HL-60 (cell line): Measurements from ENCODE around the gene TLR9.

Experiments used
- DNase-seq, 2 experiments: peaks; one replicate each; pipeline ENCODE4 v3.0.0-alpha.2; 2010 to 2020; ENCODE audit warnings: low read depth in 1 of 2, low spot score in 1 of 2
- H3K27ac ChIP-seq: fragments of 250-450 bp; sonication (Bioruptor Pico); replicated peaks from 2 replicates; pipeline ENCODE4 v1.5.1; 2020; ENCODE audit warnings: mild to moderate bottlenecking, moderate library complexity
- H3K27me3 ChIP-seq: fragments of 250-450 bp; sonication (Bioruptor Pico); 2 replicates; pipeline ENCODE4 v1.5.1; 2021; ENCODE audit warnings: mild to moderate bottlenecking, moderate library complexity; ENCODE audit not compliant: insufficient read depth, poor library complexity, severe bottlenecking
- H3K4me3 ChIP-seq: replicated peaks from 2 replicates; pipeline ENCODE4 v1.5.1; 2011; ENCODE audit warnings: mild to moderate bottlenecking, control low read depth, low read length; ENCODE audit not compliant: insufficient read depth
- CTCF ChIP-seq: IDR thresholded peaks from one replicate; pipeline ENCODE4 v1.5.1; 2011; ENCODE audit warnings: low read length, control low read depth, inconsistent platforms; ENCODE audit not compliant: insufficient read depth
- GABPA ChIP-seq: IDR thresholded peaks from 2 replicates; pipeline ENCODE4 v1.6.1; 2012; ENCODE audit warnings: low read depth
- POLR2AphosphoS5 ChIP-seq: IDR thresholded peaks from 2 replicates; pipeline ENCODE4 v1.6.1; 2012; ENCODE audit warnings: low read depth
- REST ChIP-seq: IDR thresholded peaks from 2 replicates; pipeline ENCODE4 v1.6.1; 2012; ENCODE audit warnings: low read depth; ENCODE audit not compliant: insufficient replicate concordance
- SPI1 ChIP-seq: IDR thresholded peaks from 2 replicates; pipeline ENCODE4 v1.6.1; 2012; ENCODE audit warnings: low read depth, mild to moderate bottlenecking, borderline replicate concordance

The TLR9 gene

GRCh38 chr3:52216585-52217408 lies 8.6 kb downstream of the TLR9 start:
- no peak for DNase-seq
- Histone ChIP-seq H3K4me3 (no peak overlapping the region), H3K27ac (0 out of 2 replicates have a peak overlapping the region, but pooled peaks have one; percentile 3), H3K27me3 (no peaks in the 10 kb centered on the region)
- no peak for TF ChIP-seq SPI1
- no peak for TF ChIP-seq GABPA
- no peak for TF ChIP-seq CTCF
- no peak for TF ChIP-seq REST
- TF ChIP-seq POLR2AphosphoS5 = 0 out of 2 replicates have a peak, but pooled peaks have one; percentile 28

GRCh38 chr3:52215351-52215750 lies 10.1 kb downstream of the TLR9 start:
- no peak for DNase-seq
- H3K4me3 ChIP-seq = no peak overlapping the region
- TF ChIP-seq CTCF (no peak), POLR2AphosphoS5 (peak; percentile 55; the same call in 1 of the 2 replicates)
- H3K27me3 ChIP-seq = no peaks in the 10 kb centered on the region
- no peak overlapping the region for H3K27ac ChIP-seq

GRCh38 chr3:52213901-52214300 lies 11.5 kb downstream of the TLR9 start:
- no peak for DNase-seq
- Histone ChIP-seq H3K27ac (no peak overlapping the region), H3K4me3 (no peak overlapping the region), H3K27me3 (no peaks in the 10 kb centered on the region)
- TF ChIP-seq POLR2AphosphoS5 = no peak
- TF ChIP-seq SPI1 = no peak
- no peak for TF ChIP-seq REST
- no peak for TF ChIP-seq GABPA
- TF ChIP-seq CTCF = no peak

- DNase-seq = no peak
- Histone ChIP-seq H3K27ac (peak overlapping the region; percentile 28; the same call in 1 of the 2 replicates), H3K27me3 (no peaks in the 10 kb centered on the region), H3K4me3 (no peak overlapping the region)
- TF ChIP-seq GABPA (no peak), POLR2AphosphoS5 (0 out of 2 replicates have a peak, but pooled peaks have one; percentile 12)
Measured at GRCh38 chr3:52213005-52213404, 12.4 kb downstream of the TLR9 start.
